T-helper 2 cell treated with Interferon-gamma antibody and Interleukin-4, amounts not matched to agents 5 μg/mL and 100 μg/mL, for 36 hours (primary cell): ENCODE measurements around the gene PLXDC1.
"Not testable (repeated sequence)": the region's sequence is repeated elsewhere in the genome, so short reads cannot be mapped to it uniquely, and the experiment has no call there.

Experiments
- DNase-seq: peaks from one replicate; pipeline ENCODE4 v3.0.0; 2021; ENCODE audit warnings: low spot score
- H3K27ac Mint-ChIP-seq: one replicate; pipeline ENCODE4 v1.8.0; 2021; ENCODE audit warnings: mild to moderate bottlenecking, mixed read lengths
- H3K27me3 Mint-ChIP-seq: one replicate; pipeline ENCODE4 v1.8.0; 2021; ENCODE audit warnings: low read depth, mixed read lengths
- H3K36me3 Mint-ChIP-seq: one replicate; pipeline ENCODE4 v1.8.0; 2021; ENCODE audit warnings: low read depth, mixed read lengths
- H3K4me1 Mint-ChIP-seq: one replicate; pipeline ENCODE4 v1.8.0; 2021; ENCODE audit warnings: low read depth, mixed read lengths
- H3K4me3 Mint-ChIP-seq: one replicate; pipeline ENCODE4 v1.8.0; 2022; ENCODE audit warnings: mild to moderate bottlenecking, moderate library complexity, mixed read lengths
- H3K9me3 Mint-ChIP-seq: one replicate; pipeline ENCODE4 v1.8.0; 2021; ENCODE audit warnings: mixed read lengths

Gene PLXDC1

GRCh38 chr17:39139161-39139511 lies 12.3 kb downstream of the PLXDC1 start:
- Mint-ChIP-seq H3K4me3 (no peak overlapping the region), H3K36me3 (no peaks in the 10 kb centered on the region), H3K27ac (no peak overlapping the region), H3K4me1 (no peaks in the 10 kb centered on the region), H3K27me3 (peaks cover 3% of the 10 kb centered on the region), H3K9me3 (no peaks in the 10 kb centered on the region)
- no peak for DNase-seq

DNA sequence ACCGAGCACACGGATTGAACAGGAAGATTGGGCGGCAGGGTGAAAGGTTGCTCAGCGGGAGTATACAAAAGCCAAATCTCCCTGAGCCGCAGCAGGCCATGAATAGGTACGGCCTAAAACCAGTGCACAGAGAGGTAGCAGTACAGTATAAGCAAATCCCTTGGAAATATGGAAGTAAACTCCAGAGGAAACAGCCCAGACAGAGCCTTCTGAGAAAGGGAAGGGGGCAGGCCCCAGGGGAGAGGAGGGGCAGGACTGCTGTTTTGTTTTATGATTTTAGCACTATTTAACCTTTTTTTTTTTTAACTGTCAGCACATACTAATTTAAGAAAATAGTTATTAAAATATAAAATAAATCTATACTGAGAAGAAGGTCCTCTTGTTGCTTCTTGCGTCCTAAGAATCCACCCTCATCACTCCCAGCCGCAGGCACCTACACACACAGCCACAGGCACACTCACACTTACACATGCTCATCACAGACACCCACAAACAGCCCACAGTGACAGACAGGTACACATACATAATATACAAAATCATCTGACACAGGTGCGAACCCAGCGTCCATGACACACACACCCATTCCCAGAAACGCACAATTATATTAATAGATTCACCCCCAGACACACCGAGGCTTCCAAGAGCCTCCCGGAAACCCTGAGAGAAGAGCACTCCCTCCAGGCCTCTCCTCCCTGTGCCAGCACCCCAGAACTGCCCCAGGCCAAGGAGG lies 12.8 kb downstream of the PLXDC1 start:
- Mint-ChIP-seq H3K27ac (no peak overlapping the region), H3K36me3 (no peaks in the 10 kb centered on the region), H3K4me1 (no peaks in the 10 kb centered on the region), H3K27me3 (peaks cover 3% of the 10 kb centered on the region), H3K4me3 (no peak overlapping the region), H3K9me3 (no peaks in the 10 kb centered on the region)
- DNase-seq = no peak

- no peak overlapping the region for H3K27ac Mint-ChIP-seq
- DNase-seq = no peak
- H3K36me3 Mint-ChIP-seq = no peaks in the 10 kb centered on the region
- no peak overlapping the region for H3K4me3 Mint-ChIP-seq
- H3K4me1 Mint-ChIP-seq = no peaks in the 10 kb centered on the region
- peaks cover 3% of the 10 kb centered on the region for H3K27me3 Mint-ChIP-seq
- no peaks in the 10 kb centered on the region for H3K9me3 Mint-ChIP-seq
Measured at GRCh38 chr17:39134878-39135277, 16.6 kb downstream of the PLXDC1 start.

GRCh38 chr17:39132192-39132610 lies 19.2 kb downstream of the PLXDC1 start:
- H3K4me1 Mint-ChIP-seq = no peaks in the 10 kb centered on the region
- H3K27me3 Mint-ChIP-seq = peaks cover 3% of the 10 kb centered on the region
- no peaks in the 10 kb centered on the region for H3K36me3 Mint-ChIP-seq
- H3K9me3 Mint-ChIP-seq = no peaks in the 10 kb centered on the region
- no peak for DNase-seq
- H3K4me3 Mint-ChIP-seq = no peak overlapping the region
- no peak overlapping the region for H3K27ac Mint-ChIP-seq

- no peaks in the 10 kb centered on the region for H3K36me3 Mint-ChIP-seq
- H3K27ac Mint-ChIP-seq = no peak overlapping the region
Measured at GRCh38 chr17:39131616-39132015, 19.8 kb downstream of the PLXDC1 start.

DNA sequence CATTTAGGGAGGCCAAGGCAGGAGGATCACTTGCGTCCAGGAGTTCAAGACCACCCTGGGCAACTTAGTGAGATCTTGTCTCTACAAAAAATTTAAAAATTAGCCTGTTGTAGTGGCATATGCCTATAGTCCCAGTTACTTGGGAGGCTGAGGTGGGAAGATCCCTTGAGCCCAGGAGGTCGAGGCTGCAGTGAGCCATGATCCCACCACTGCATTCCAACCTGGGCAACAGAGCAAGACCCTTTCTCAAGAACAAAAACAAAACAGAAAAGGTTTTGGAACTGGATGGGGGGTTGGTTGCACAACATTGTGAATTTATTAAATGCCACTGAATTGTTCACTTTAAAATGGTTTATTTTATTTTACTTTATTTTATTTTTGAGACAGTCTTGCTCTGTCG lies 21.2 kb downstream of the PLXDC1 start:
- Mint-ChIP-seq H3K4me3 (no peak overlapping the region), H3K27me3 (peaks cover 3% of the 10 kb centered on the region), H3K9me3 (no peaks in the 10 kb centered on the region), H3K36me3 (no peaks in the 10 kb centered on the region), H3K4me1 (no peaks in the 10 kb centered on the region), H3K27ac (no peak overlapping the region)
- DNase-seq = no peak

More at GRCh38 chr17:39131616-39132015, 19.8 kb downstream of the PLXDC1 start:
- Mint-ChIP-seq H3K4me3 (no peak overlapping the region), H3K4me1 (no peaks in the 10 kb centered on the region), H3K9me3 (no peaks in the 10 kb centered on the region), H3K27me3 (peaks cover 3% of the 10 kb centered on the region)
- DNase-seq = no peak

DNA sequence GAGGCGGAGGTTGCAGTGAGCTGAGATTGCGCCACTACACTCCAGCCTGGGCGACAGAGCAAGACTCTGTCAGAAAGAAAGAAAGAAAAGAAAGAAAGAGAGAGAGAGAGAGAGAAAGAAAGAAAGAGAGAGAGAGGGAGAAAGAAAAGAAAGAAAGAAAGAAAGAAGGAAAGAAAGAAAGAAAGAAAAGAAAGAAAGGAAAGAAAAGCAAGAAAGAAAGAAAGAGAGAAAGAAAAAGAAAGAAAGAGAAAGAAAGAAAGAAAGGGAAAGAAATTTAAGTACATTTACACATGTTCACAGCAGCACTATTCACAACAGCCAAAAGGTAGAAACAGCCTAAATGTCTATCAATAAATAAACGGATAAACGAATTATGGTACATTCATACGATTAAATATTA lies 21.9 kb downstream of the PLXDC1 start:
- DNase-seq, H3K27ac Mint-ChIP-seq, H3K36me3 Mint-ChIP-seq, H3K4me1 Mint-ChIP-seq, H3K27me3 Mint-ChIP-seq, H3K4me3 Mint-ChIP-seq, H3K9me3 Mint-ChIP-seq: not testable (repeated sequence)

DNA sequence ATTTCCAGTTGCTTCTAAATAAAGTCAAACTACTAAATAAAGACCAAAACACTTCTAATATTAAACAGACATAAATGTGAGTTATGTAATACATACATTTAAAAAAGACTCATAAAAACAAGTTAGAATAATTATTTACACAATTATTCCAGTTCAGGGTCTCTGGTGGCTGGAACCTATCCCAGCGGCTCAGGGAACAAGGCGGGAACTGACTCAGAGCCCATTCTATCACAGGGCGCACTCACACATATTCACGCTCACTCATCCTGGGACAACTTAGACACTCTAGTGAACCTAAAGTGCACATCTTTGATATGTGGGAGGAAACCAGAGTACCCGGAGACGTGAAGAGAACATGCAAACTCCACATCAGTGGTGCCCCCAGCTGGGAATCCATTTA lies 25.0 kb downstream of the PLXDC1 start:
- H3K36me3 Mint-ChIP-seq = no peaks in the 10 kb centered on the region
- no peaks in the 10 kb centered on the region for H3K9me3 Mint-ChIP-seq
- no peak overlapping the region for H3K4me3 Mint-ChIP-seq
- no peak for DNase-seq
- H3K27me3 Mint-ChIP-seq = no peaks in the 10 kb centered on the region
- no peaks in the 10 kb centered on the region for H3K4me1 Mint-ChIP-seq
- no peak overlapping the region for H3K27ac Mint-ChIP-seq

DNA sequence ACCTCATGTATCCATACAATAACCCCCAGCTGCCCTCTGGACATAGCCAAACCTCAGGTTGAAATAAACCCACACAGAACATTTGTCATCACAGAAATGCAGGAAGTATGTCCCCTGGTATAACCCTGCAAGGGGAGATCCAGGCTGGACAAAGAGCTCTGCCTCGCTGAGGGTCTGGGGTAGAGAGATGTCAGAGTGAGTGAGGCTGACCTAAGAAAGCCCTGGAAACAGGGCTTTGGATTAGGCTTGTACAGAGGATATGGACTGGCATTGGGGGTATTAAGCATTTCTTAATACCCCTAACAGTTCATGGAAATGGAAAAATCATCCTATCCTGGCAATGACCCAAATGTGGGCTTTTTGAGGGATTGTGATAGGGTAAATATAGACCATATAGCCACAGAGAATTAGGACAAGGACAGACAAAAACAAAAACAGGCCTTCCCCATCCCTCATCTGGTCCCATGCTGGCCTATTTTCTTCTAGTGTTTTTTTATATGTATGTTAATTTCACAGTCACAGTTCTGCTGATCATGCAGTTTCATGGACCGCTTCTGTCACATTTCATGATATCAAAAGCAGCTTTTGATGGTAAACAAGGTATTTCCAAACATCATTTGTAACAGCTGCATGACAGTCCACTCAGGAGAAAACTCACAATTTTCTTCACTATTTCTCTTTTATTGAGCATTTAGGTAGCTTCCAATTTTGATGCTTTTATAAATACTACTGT lies 26.1 kb downstream of the PLXDC1 start:
- no peaks in the 10 kb centered on the region for H3K27me3 Mint-ChIP-seq
- H3K4me3 Mint-ChIP-seq = no peak overlapping the region
- no peaks in the 10 kb centered on the region for H3K36me3 Mint-ChIP-seq
- H3K27ac Mint-ChIP-seq = no peak overlapping the region
- DNase-seq = no peak
- H3K4me1 Mint-ChIP-seq = no peaks in the 10 kb centered on the region
- H3K9me3 Mint-ChIP-seq = no peaks in the 10 kb centered on the region

DNA sequence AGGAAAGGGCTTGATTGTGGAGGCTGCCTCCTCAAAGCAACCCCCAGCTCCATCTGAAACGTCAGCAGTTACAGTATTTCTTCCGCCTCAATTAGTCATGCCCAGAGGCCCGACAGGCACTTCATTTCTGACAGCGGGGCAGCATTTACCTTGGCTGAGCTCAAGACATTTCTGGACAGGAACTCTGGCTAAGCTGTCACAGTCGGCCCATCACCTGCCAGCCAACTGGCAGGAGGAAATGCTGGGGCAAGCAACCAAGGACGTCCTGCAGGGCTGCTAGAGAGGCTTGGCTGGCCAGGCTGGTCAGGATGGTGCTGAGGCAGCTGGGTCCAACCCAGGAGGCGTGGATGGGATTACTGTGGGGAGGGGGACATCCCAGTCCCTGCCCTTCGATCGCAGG lies 27.8 kb downstream of the PLXDC1 start:
- no peaks in the 10 kb centered on the region for H3K9me3 Mint-ChIP-seq
- H3K27ac Mint-ChIP-seq = no peak overlapping the region
- H3K4me1 Mint-ChIP-seq = no peaks in the 10 kb centered on the region
- H3K27me3 Mint-ChIP-seq = no peaks in the 10 kb centered on the region
- no peak overlapping the region for H3K4me3 Mint-ChIP-seq
- no peak for DNase-seq
- H3K36me3 Mint-ChIP-seq = no peaks in the 10 kb centered on the region

DNA sequence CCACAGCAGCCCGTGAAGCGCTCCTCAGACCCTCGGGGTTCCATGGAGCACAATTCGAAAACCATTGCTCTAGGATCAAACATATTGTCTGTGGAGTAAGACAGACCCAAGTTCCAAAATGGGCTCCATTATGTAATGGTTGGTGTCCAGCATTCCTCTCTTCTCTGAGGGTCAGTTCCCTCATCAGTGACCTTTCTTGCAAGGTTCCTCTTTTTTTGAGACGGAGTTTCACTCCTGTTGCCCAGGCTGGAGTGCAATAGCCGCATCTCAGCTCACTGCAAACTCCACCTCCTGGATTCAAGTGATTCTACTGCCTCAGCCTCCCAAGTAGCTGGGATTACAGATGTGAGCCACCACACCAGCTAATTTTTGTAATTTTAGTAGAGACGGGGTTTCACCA lies 28.4 kb downstream of the PLXDC1 start:
- Mint-ChIP-seq H3K27ac (no peak overlapping the region), H3K4me3 (no peak overlapping the region), H3K4me1 (no peaks in the 10 kb centered on the region), H3K36me3 (no peaks in the 10 kb centered on the region), H3K27me3 (no peaks in the 10 kb centered on the region), H3K9me3 (no peaks in the 10 kb centered on the region)
- no peak for DNase-seq

DNA sequence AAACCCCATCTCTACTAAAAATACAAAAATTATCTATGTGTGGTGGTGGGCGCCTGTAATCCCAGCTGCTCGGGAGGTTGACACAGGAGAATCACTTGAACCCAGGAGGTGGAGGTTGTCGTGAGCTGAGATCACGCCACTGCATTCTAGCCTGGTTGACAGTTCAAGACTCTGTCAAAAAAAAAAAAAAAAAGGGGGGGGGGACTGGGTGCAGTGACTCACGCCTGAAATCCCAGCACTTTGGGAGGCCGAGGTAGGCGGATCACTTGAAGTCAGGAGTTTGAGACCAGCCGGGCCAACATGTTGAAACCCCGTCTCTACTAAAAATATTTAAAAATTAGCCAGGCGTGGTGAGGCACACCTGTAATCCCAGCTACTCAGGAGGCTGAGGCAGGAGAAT lies 29.5 kb downstream of the PLXDC1 start:
- not testable (repeated sequence) for H3K27me3 Mint-ChIP-seq, DNase-seq, H3K4me3 Mint-ChIP-seq, H3K27ac Mint-ChIP-seq, H3K36me3 Mint-ChIP-seq, H3K9me3 Mint-ChIP-seq, H3K4me1 Mint-ChIP-seq

DNA sequence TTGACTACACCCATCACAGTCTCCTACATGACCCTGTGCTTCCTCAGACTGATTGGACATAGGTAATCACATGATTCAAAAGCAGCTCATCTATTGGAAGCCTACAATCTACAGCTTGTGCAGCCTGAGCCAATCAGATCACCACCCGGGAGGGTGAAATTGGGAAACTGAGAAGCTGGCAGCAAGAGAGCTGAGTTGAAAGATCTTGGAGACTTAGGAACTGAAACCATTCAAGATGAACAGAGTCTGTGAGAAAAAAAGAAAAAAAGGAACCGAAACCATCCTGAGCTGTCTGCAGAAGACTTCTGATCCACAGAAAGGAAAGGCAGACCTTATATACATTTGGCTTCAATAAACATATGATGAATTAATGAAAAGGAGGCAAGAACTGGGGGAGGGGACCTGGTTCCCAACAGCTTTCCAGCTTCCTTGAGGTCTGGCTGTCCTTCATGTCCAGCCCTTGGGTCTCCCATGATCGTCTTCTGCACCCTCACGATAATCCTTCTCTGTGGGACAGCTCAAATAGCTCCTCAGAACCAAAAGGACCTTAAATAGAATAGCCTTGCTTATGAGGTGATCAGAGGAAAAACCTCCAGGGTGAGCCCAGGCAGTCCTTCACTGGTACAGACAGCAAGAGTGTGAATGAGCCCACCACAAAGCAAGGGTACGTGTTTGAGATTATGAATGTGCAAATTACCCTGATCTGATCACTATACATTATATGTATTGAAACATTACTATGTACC lies 32.6 kb downstream of the PLXDC1 start:
- DNase-seq = no peak
- Mint-ChIP-seq H3K27me3 (no peaks in the 10 kb centered on the region), H3K36me3 (no peaks in the 10 kb centered on the region), H3K4me1 (no peaks in the 10 kb centered on the region), H3K4me3 (no peak overlapping the region), H3K27ac (no peak overlapping the region), H3K9me3 (no peaks in the 10 kb centered on the region)

DNA sequence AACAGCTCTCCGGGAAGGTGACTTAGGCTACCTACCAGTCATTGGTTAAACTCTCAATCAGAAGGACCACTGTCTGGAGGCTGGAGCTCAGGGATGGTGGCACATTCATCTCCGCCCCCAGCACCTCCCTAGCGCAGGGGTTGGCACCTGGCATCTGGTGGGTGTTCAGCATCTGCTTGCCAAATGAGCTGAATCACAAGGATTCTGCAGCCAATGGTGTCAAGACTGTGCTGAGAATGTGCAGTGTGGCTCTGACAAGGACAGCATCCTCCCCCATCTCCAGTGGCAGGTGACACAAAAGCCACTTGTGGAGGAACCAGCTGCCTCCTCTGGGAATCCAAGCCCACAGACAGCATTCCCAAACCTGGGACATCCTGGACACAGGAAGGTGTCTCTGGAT lies 35.2 kb downstream of the PLXDC1 start:
- no peaks in the 10 kb centered on the region for H3K4me1 Mint-ChIP-seq
- no peak overlapping the region for H3K27ac Mint-ChIP-seq
- no peak overlapping the region for H3K4me3 Mint-ChIP-seq
- no peaks in the 10 kb centered on the region for H3K9me3 Mint-ChIP-seq
- DNase-seq = no peak
- no peaks in the 10 kb centered on the region for H3K27me3 Mint-ChIP-seq
- H3K36me3 Mint-ChIP-seq = no peaks in the 10 kb centered on the region
